COLO668 (cell line): Measurements from ENCODE around the gene PWP1.

ENCODE experiments used
- DNase-seq: peaks from one replicate; lab custom pipeline; 2025; ENCODE audit not compliant: unreplicated experiment; lab: John Stamatoyannopoulos, UW

PWP1 gene

GRCh38 chr12:107685360-107686248 is at the start of gene PWP1:
Gene PWP1, plus strand, starts transcription at chr12:107685799. Its CDS starts 101 bp downstream, at chr12:107685900.
- DNase-seq: peak; percentile 99

DNA sequence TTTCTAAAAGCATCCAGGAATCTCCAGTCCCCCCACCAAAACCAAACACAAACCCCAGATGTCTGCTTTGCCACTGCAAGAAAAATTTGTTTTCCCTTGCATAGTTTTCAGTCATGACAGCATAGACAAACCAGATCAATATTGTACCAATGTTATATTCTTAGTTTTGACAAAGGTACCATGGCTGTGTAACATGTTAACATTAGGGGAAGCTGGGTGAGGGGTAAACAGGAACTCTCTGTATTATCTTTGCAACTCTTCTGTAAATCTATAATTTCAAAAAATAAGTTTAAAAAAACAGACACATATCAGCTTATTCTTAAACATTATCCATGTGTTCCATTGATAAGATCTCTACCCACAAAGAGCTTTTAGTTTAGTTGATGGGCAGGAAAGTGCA is 44.4 kb upstream of the PWP1 start:
- no peak for DNase-seq

DNA sequence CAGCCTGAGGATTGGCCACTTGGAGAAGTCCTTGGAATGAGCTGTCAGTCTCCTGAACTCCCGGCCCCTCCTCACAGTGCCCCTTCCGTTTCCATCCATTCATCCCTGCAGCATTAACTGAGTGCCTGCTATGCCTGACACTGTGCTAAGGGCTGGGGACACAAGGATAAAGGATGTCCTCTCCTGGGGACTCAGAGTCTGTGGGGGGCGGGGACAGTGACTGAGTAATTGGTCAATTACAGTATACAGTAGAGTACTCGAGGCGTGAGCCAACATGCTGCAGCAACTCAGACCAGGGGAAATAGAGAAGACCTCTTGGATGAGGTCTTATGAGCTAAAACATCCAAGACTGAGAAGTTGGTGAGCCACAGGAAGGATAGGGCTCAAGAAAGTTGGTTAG is 43.4 kb upstream of the PWP1 start:
- no peak for DNase-seq

DNA sequence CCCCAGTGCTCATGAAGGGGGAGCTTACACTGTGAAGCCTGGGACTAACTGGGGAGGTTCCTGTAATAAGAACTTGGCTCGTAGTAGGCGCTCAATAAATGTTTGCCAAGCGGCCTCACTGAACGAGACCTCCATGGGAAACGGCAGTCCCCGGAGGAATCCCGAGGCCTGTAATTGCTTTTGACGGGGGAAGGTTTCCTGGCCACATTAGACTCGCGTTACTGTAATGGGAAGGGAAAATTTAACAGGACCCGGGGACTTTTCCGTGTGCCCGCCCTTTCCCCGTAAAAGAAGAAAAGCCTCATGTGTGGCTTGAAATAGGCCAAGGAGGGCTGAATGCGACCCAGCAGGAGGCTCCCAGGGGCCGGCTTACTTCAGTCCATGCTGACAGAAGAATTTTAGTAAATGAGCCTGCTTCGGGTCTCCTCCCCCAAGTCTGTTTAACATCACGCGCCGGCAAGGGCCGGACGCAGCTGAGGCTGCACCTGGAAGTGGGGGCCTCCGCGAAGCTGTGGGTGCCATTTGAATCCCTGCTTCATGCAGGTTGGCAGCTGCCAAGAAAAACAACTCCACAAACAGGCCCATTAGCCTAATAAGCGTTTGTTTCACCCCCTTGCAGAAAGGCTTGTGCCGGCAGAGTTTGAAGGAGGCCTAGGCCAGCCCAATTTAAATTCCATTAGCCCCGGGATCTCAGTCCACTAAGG is 39.8 kb upstream of the PWP1 start:
- DNase-seq: no peak

DNA sequence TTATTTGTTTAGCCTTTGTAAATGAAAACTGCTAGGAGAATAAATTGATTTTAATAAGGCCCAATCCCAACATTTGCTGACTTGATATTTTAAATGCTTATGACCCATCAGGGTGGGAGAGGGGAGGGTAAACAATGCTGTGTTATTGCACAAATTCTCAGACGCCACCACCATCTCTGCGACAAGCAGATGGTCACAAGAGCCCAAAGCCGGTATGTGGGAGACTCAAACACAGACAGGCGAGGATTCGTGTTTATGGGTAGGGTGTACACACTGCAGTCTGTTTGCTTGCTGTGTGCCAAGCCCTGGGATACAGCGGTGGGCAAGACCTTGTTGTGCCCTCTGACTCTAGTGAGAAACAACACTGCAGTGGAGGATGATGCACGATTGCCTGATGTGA is 39.2 kb upstream of the PWP1 start:
- DNase-seq: no peak

GRCh38 chr12:107649661-107650061 is 35.9 kb upstream of the PWP1 start:
- no peak for DNase-seq

- DNase-seq: no peak
Observed at GRCh38 chr12:107650977-107651376, 34.6 kb upstream of the PWP1 start.

DNA sequence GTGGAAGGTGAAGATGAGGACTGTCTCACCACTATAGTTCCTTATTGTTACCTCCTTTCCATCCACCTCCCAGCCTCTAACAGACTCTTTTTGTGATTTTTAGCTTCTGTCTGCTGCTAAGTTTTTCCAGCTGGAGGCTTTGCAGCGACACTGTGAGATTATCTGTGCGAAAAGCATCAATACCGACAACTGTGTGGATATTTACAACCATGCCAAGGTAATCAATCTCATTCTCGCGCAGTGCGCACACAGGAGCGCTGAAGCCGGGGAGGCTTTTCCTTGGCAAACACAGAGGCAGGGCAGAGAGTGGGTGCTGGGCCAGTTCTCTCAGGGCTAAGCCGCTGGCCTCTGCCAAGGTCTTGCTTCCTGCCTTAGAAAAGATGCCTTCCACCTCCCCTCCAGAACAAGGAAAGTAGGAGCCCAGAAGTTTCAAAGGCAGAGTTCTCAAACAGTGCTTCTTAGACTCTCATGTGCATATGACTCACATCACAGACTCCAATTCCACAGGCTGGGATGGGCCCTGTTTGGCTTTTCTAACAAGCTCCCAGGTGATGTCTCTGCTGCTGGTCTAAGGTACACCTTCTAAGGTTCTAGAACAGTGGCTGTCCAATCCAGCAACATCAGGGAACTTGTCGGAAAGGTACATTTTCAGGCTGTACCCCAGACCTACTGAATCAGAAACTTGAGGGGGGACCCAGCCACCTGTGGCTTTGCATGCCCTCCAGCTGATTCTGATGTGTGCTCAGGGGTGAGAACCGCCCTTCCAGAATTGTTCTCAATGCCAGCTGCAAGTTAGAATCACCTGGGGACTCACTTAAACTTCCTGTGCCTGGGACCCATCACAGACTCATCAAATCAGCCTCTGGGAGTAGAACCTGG is 33.8 kb upstream of the PWP1 start:
- no peak for DNase-seq

DNA sequence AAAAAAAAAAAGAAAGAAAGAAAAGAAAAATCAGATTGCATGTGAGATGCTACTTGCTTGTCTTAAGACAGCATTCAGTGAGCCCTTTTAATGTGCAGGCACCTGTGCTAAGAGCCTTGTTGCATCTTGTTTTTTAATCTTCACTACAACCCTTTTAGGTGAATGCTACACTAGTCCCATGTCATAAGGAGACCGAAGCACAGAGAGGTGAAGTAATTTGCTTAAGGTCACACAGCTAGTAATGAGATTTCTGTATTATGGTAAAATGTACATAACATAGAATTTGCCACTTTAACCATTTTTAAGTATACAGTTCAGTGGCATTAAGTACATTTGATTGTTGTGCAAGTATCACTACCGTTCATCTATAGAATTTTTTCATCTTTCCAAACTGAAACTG is 32.1 kb upstream of the PWP1 start:
- DNase-seq: no peak

DNA sequence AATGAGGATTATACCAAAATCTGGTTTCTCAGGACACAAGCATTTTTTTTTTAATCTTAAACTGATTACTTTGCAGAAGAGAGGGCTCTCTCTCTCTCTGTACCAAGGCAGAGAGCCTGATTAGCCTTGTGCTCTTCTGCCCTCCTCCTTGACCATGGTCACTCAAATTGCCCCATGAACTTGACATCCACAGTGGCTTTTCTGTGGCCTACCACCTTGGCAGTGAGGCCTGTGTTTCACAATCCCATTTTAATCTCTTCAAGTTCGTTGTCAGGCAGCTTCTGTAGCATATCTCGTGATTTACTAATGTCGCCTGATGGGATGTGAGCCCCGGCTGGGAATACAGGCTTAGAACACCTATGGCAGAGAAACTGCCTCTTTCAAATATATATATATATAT is 30.7 kb upstream of the PWP1 start:
- no peak for DNase-seq

DNA sequence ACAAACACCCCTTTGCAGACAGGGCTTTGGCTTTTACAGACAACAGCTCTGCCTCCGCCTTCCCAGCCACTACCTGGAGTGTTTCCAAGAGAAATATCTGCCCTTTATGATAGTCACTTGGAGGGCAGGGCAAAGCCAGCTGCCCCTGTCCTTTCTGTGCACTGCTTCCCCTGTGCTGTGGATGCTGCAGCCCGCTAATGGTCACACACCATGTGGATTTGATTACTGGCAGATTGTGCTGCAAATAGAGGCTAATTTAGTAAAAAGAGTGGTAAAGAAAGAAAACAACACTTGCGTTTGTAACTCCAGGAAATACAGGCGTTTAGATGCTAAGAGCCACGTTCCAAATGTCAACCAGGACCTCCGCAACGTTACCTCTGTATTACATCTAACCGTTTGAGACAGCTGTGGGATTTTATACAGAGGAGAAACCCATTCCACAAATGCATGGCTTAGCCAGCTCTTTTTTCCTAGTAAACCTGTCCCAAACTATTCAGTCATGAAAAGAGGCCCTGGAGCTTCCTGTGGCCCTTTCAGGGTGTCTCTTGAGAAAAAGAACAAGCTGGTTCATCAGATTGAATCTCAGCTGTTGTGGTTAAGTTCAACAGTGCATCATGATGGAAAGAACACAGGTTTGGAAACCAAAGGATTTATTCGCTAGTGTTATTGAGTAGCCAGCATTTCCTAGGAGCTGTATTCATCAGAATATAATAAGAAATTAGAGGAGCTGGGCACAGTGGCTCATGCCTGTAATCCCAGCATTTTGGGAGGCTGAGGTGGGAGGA is 30.1 kb upstream of the PWP1 start:
- DNase-seq: no peak

DNA sequence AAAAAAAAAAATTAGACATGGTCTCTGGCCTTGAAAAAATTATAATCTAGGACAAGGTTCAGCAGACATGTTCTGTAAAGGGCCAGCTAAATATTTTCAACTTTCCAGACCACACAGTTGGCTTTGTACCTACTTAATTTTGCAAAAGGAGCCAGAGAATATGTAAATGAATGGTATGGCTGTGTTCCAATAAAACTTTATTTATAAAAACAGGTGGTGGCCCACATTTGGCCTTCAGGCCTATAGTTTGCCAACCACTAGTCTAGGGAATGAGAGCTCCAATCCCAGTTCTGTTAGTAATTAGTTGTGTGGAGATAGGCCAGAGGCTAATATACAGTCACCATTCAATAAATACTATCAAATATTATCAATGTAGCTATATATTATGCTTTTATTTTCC is 29.3 kb upstream of the PWP1 start:
- no peak for DNase-seq

DNA sequence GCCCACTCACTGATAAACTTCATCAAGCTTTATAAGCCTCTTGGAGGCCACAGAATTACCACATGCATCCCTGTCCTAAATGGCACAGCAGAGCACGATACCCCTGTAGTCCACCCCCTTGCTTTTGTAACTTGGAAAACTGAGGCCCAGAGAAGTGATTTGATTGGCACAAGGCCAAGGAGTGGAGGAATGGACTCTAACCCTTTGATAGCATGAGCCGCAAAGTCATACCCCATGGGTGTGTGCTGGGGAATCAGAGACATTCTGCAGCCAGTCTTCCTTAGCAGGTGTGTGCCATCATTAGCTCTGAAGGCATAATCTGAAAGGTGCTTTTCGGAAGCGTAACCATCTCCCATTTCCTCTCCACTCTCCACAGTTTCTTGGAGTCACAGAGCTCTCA is 28.5 kb upstream of the PWP1 start:
- no peak for DNase-seq

DNA sequence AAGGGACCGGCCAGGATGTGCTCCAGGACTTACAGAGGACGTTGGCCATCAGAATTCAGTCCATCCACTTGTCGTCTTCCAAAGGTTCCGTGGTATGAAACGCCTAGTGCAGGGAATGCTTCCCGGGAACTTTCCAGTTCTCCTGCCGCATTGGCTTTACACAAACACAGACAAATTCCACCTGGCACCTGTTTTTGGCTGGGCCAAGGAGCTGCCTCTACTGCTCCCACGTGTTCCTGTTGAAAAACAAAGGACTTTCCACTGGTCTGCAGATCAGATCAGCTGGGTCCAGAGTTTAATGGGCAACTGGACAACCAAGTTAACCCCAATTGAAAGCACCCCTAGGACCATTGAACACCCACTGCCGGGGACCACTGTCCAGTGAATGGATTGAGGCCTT is 28.0 kb upstream of the PWP1 start:
- no peak for DNase-seq

DNA sequence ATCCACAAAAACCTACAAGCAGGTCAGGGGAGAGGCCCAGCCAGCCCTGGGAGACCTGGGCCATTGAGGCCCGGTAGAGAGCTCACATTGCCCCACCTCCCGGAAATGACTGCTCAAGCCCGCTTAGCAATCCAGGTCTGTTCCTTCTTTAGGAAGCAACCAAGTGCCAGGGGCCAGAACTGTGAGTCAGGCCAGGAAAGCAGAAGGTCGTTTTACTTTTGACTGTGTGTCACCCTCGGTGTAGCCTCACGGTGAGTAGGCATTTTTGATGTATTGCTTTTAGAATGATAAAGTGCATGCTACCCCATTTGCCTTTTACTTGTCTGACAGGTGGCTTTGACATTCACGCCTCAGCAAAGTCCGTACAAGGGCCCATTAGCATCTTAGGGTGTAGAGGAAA is 25.4 kb upstream of the PWP1 start:
- no peak for DNase-seq

GRCh38 chr12:107660861-107661415 is 24.7 kb upstream of the PWP1 start:
- DNase-seq: no peak

DNA sequence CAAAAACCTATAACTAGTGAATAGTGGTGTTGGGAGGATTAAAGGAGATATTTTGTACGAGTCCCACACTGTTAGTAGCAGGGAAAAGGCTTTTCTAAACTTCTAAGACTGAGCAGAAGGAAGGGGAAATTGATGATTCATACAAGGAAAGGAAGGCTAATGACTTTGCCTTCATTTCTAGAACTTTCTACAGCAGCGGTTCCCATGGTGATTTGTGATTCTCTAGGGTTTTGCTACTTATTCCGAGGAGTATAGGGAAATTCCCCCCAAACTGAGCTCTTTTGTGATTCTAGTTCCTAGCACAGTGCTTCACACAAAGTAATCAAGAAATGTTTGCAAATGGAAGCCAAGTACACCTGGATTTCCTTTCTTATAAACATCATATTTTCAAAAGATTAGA is 23.8 kb upstream of the PWP1 start:
- no peak for DNase-seq

DNA sequence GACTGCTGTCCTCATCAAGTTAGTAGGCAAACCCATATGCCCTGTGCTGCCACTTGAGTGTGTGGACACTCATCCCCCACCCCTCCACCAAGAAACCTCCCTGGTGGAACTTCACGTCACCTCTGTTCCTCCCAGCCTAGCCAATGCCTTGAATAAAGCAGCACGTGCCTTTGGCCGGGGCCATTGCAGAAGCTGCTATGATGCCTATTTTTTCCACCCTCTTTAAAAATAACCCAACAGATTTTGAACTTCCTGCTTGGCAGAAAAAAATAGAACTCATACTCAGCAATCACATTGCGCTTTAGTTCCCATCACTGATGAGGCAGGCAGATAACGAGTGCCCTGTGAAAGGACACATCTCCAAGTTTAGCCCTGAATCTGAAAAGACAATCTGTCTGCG is 23.1 kb upstream of the PWP1 start:
- no peak for DNase-seq

GRCh38 chr12:107663277-107663676 is 22.3 kb upstream of the PWP1 start:
- no peak for DNase-seq

GRCh38 chr12:107666009-107666408 is 19.6 kb upstream of the PWP1 start:
- DNase-seq: no peak
